HEK293 (cell line): ENCODE measurements around the gene EML1.

Source experiments
- CTCF ChIA-PET: fragments of 350-600 bp; formaldehyde crosslinking; extraction: SDS; loops from one replicate; lab custom pipeline; 2021; ENCODE audit warnings: antibody characterized with exemption; lab: Yijun Ruan, JAX
- POLR2A ChIA-PET: fragments of 300-600 bp; formaldehyde crosslinking; extraction: SDS; loops from one replicate; lab custom pipeline; 2020; ENCODE audit warnings: antibody characterized with exemption, inconsistent platforms; lab: Yijun Ruan, JAX
- H3K27ac ChIP-seq: fragments of 200-500 bp; sonication (Bioruptor generic); 2 replicates; pipeline ENCODE4 v1.5.1; 2014; ENCODE audit warnings: low read depth, low read length, control low read depth, inconsistent platforms; ENCODE audit errors: extremely low read depth
- H3K36me3 ChIP-seq, 2 experiments: fragments of 200-500 bp in 1 of 2; sonication (Bioruptor generic) in 1 of 2; 1 replicate in 1 of 2; 2 replicates in 1 of 2; pipeline ENCODE4 v1.5.1; 2014 to 2017; ENCODE audit warnings: inconsistent platforms in 2 of 2, low read length in 2 of 2; ENCODE audit not compliant: control insufficient read depth in 2 of 2, insufficient read depth in 1 of 2
- H3K4me1 ChIP-seq: fragments of 200-500 bp; sonication (Bioruptor generic); 2 replicates; pipeline ENCODE4 v1.5.1; 2014; ENCODE audit warnings: mild to moderate bottlenecking, low read length, inconsistent platforms; ENCODE audit not compliant: control insufficient read depth, insufficient read depth
- H3K4me3 ChIP-seq: 2 replicates; pipeline ENCODE4 v1.5.1; 2011; ENCODE audit warnings: low read depth, mild to moderate bottlenecking, control low read depth, low read length, moderate library complexity
- H3K9me3 ChIP-seq: fragments of 200-500 bp; sonication (Bioruptor generic); 2 replicates; pipeline ENCODE4 v1.5.1; 2014; ENCODE audit warnings: low read depth, low read length, inconsistent platforms; ENCODE audit not compliant: control insufficient read depth, insufficient read depth
- EGR2 ChIP-seq: fragments of 450-650 bp; formaldehyde crosslinking; IDR thresholded peaks from 2 replicates; pipeline ENCODE4 v1.5.1; 2016; ENCODE audit warnings: low read depth, missing biosample characterization, missing genetic modification characterization
- FEZF1 ChIP-seq: fragments of 450-650 bp; formaldehyde crosslinking; IDR thresholded peaks from 2 replicates; pipeline ENCODE4 v1.5.1; 2016; ENCODE audit warnings: missing biosample characterization, missing genetic modification characterization
- KLF1 ChIP-seq: fragments of 450-650 bp; formaldehyde crosslinking; IDR thresholded peaks from 2 replicates; pipeline ENCODE4 v1.5.1; 2016; ENCODE audit warnings: missing biosample characterization, missing genetic modification characterization
- OVOL3 ChIP-seq: fragments of 450-650 bp; formaldehyde crosslinking; IDR thresholded peaks from 2 replicates; pipeline ENCODE4 v1.5.1; 2016; ENCODE audit warnings: missing biosample characterization, missing genetic modification characterization
- ZNF132 ChIP-seq: fragments of 450-650 bp; formaldehyde crosslinking; IDR thresholded peaks from 2 replicates; pipeline ENCODE4 v1.5.1; 2017; ENCODE audit warnings: missing biosample characterization, missing genetic modification characterization, borderline replicate concordance
- ZNF146 ChIP-seq: fragments of 450-650 bp; formaldehyde crosslinking; IDR thresholded peaks from 2 replicates; pipeline ENCODE4 v1.5.1; 2016; ENCODE audit warnings: missing biosample characterization, missing genetic modification characterization
- ZNF19 ChIP-seq: fragments of 450-650 bp; formaldehyde crosslinking; IDR thresholded peaks from 2 replicates; pipeline ENCODE4; 2016; ENCODE audit warnings: missing biosample characterization, missing genetic modification characterization, low read depth
- ZNF404 ChIP-seq: fragments of 450-650 bp; formaldehyde crosslinking; IDR thresholded peaks from 2 replicates; pipeline ENCODE4 v1.5.1; 2017; ENCODE audit warnings: missing biosample characterization, missing genetic modification characterization
- ZNF623 ChIP-seq: fragments of 450-650 bp; formaldehyde crosslinking; IDR thresholded peaks from 2 replicates; pipeline ENCODE4 v1.5.1; 2016; ENCODE audit warnings: missing biosample characterization, missing genetic modification characterization
- ZNF658 ChIP-seq: fragments of 450-650 bp; formaldehyde crosslinking; IDR thresholded peaks from 2 replicates; pipeline ENCODE4; 2016; ENCODE audit warnings: missing biosample characterization, missing genetic modification characterization
- ZNF791 ChIP-seq: fragments of 450-650 bp; formaldehyde crosslinking; IDR thresholded peaks from 2 replicates; pipeline ENCODE4 v1.5.1; 2016; ENCODE audit warnings: missing biosample characterization, missing genetic modification characterization
- ZSCAN23 ChIP-seq: fragments of 450-650 bp; formaldehyde crosslinking; IDR thresholded peaks from 2 replicates; pipeline ENCODE4 v1.5.1; 2016; ENCODE audit warnings: missing biosample characterization, missing genetic modification characterization
- TF ChIP-seq, protein P1 (sequence below): fragments of 450-650 bp; formaldehyde crosslinking; IDR thresholded peaks from 2 replicates; pipeline ENCODE4 v1.5.1; 2017; ENCODE audit warnings: missing biosample characterization, missing genetic modification characterization
- TF ChIP-seq, protein P2 (sequence below): fragments of 450-650 bp; formaldehyde crosslinking; IDR thresholded peaks from 2 replicates; pipeline ENCODE4 v1.5.1; 2016; ENCODE audit warnings: missing biosample characterization, missing genetic modification characterization
- TF ChIP-seq, protein P3 (sequence below): fragments of 450-650 bp; formaldehyde crosslinking; IDR thresholded peaks from 2 replicates; pipeline ENCODE4 v1.5.1; 2016; ENCODE audit warnings: missing biosample characterization, missing genetic modification characterization
- TF ChIP-seq, protein P4 (sequence below): fragments of 450-650 bp; formaldehyde crosslinking; IDR thresholded peaks from 2 replicates; pipeline ENCODE4 v1.5.1; 2016; ENCODE audit warnings: missing biosample characterization, missing genetic modification characterization, low read depth
- TF ChIP-seq, protein P5 (sequence below): fragments of 450-650 bp; formaldehyde crosslinking; IDR thresholded peaks from 2 replicates; pipeline ENCODE4 v1.5.1; 2016; ENCODE audit warnings: missing biosample characterization, missing genetic modification characterization, borderline replicate concordance

Gene EML1

DNA sequence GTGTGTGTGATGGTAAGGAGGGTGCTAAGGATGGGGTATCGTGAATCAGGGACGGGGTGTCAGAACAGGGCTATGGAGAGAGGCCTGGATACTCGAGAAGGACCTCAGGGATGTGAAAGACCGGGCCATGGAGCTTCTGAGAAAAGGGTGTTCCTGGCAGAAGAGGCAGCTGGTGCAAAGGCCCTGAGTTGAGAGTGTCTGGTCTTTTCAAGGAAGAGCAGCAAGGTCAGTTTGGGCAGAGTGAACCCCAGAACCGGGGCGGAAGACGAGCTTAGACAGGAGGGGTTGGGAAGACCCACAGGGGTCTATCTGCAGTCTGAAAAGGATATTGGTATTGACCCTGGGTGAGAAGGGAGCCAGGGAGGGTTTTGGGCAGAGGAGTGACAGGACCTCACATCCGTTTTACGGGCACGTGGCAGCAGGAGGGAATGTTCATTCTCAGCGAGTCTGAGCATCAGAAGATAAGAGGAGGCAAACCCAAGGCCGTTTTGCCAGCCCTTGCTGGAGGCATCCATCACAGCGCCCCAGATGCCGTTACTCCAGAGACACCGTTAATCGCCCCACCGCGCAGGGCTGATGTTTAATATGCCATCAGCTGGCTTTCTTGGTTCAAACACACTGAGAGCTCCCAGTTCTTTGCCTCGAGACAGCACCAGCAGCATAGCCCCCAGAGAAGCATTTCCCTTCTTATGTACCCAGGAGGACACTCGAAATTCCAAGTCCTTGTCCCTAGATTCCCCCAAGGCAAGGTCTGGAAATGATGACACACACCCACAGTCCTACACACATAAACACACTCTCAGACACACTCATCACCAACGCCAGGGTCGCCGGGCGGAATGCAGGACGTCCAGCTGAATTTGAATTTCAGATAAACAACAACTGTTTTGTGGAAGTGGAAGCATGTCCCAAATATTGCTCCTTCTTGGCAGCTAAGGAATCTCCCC is 41.4 kb upstream of the EML1 start:
- Histone ChIP-seq H3K27ac (no peak overlapping the region), H3K36me3 (no peaks in the 10 kb centered on the region), H3K4me3 (no peak overlapping the region), H3K4me1 (peaks cover 8% of the 10 kb centered on the region), H3K9me3 (no peaks in the 10 kb centered on the region)
- ChIA-PET POLR2A (interaction anchor here (0.9 kb wide), 1 partner anchor 65 kb away, joined by 3 read pairs; no protein-coding TSS in a partner anchor), CTCF (interaction anchor here (0.7 to 1.2 kb wide), 4 partner anchors 22 to 136 kb away, joined by 3 to 4 read pairs (median 4); no protein-coding TSS in a partner anchor)
- TF ChIP-seq, protein P1, sequence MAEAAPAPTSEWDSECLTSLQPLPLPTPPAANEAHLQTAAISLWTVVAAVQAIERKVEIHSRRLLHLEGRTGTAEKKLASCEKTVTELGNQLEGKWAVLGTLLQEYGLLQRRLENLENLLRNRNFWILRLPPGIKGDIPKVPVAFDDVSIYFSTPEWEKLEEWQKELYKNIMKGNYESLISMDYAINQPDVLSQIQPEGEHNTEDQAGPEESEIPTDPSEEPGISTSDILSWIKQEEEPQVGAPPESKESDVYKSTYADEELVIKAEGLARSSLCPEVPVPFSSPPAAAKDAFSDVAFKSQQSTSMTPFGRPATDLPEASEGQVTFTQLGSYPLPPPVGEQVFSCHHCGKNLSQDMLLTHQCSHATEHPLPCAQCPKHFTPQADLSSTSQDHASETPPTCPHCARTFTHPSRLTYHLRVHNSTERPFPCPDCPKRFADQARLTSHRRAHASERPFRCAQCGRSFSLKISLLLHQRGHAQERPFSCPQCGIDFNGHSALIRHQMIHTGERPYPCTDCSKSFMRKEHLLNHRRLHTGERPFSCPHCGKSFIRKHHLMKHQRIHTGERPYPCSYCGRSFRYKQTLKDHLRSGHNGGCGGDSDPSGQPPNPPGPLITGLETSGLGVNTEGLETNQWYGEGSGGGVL (tag by site-specific recombination): no peak
- TF ChIP-seq ZSCAN23 (tag by site-specific recombination) (no peak), ZNF658 (tag by site-specific recombination) (no peak), OVOL3 (tag by site-specific recombination) (no peak), ZNF132 (tag by site-specific recombination) (no peak), ZNF791 (tag by site-specific recombination) (no peak), ZNF404 (tag by site-specific recombination) (no peak), EGR2 (tag by site-specific recombination) (no peak), ZNF146 (tag by site-specific recombination) (no peak), ZNF623 (peak; percentile 85), KLF1 (tag by site-specific recombination) (no peak), ZNF19 (tag by site-specific recombination) (no peak), FEZF1 (tag by site-specific recombination) (peak; percentile 43)
- TF ChIP-seq, protein P2, sequence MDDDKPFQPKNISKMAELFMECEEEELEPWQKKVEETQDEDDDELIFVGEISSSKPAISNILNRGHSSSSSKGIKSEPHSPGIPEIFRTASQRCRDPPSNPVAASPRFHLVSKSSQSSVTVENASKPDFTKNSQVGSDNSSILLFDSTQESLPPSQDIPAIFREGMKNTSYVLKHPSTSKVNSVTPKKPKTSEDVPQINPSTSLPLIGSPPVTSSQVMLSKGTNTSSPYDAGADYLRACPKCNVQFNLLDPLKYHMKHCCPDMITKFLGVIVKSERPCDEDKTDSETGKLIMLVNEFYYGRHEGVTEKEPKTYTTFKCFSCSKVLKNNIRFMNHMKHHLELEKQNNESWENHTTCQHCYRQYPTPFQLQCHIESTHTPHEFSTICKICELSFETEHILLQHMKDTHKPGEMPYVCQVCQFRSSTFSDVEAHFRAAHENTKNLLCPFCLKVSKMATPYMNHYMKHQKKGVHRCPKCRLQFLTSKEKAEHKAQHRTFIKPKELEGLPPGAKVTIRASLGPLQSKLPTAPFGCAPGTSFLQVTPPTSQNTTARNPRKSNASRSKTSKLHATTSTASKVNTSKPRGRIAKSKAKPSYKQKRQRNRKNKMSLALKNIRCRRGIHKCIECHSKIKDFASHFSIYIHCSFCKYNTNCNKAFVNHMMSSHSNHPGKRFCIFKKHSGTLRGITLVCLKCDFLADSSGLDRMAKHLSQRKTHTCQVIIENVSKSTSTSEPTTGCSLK: no peak
- TF ChIP-seq, protein P3, sequence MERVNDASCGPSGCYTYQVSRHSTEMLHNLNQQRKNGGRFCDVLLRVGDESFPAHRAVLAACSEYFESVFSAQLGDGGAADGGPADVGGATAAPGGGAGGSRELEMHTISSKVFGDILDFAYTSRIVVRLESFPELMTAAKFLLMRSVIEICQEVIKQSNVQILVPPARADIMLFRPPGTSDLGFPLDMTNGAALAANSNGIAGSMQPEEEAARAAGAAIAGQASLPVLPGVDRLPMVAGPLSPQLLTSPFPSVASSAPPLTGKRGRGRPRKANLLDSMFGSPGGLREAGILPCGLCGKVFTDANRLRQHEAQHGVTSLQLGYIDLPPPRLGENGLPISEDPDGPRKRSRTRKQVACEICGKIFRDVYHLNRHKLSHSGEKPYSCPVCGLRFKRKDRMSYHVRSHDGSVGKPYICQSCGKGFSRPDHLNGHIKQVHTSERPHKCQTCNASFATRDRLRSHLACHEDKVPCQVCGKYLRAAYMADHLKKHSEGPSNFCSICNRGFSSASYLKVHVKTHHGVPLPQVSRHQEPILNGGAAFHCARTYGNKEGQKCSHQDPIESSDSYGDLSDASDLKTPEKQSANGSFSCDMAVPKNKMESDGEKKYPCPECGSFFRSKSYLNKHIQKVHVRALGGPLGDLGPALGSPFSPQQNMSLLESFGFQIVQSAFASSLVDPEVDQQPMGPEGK (tag by site-specific recombination): 0 out of 2 replicates have a peak, but pooled peaks have one; percentile 15
- TF ChIP-seq, protein P4, sequence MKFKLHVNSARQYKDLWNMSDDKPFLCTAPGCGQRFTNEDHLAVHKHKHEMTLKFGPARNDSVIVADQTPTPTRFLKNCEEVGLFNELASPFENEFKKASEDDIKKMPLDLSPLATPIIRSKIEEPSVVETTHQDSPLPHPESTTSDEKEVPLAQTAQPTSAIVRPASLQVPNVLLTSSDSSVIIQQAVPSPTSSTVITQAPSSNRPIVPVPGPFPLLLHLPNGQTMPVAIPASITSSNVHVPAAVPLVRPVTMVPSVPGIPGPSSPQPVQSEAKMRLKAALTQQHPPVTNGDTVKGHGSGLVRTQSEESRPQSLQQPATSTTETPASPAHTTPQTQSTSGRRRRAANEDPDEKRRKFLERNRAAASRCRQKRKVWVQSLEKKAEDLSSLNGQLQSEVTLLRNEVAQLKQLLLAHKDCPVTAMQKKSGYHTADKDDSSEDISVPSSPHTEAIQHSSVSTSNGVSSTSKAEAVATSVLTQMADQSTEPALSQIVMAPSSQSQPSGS (tag by site-specific recombination): no peak
- TF ChIP-seq, protein P5, sequence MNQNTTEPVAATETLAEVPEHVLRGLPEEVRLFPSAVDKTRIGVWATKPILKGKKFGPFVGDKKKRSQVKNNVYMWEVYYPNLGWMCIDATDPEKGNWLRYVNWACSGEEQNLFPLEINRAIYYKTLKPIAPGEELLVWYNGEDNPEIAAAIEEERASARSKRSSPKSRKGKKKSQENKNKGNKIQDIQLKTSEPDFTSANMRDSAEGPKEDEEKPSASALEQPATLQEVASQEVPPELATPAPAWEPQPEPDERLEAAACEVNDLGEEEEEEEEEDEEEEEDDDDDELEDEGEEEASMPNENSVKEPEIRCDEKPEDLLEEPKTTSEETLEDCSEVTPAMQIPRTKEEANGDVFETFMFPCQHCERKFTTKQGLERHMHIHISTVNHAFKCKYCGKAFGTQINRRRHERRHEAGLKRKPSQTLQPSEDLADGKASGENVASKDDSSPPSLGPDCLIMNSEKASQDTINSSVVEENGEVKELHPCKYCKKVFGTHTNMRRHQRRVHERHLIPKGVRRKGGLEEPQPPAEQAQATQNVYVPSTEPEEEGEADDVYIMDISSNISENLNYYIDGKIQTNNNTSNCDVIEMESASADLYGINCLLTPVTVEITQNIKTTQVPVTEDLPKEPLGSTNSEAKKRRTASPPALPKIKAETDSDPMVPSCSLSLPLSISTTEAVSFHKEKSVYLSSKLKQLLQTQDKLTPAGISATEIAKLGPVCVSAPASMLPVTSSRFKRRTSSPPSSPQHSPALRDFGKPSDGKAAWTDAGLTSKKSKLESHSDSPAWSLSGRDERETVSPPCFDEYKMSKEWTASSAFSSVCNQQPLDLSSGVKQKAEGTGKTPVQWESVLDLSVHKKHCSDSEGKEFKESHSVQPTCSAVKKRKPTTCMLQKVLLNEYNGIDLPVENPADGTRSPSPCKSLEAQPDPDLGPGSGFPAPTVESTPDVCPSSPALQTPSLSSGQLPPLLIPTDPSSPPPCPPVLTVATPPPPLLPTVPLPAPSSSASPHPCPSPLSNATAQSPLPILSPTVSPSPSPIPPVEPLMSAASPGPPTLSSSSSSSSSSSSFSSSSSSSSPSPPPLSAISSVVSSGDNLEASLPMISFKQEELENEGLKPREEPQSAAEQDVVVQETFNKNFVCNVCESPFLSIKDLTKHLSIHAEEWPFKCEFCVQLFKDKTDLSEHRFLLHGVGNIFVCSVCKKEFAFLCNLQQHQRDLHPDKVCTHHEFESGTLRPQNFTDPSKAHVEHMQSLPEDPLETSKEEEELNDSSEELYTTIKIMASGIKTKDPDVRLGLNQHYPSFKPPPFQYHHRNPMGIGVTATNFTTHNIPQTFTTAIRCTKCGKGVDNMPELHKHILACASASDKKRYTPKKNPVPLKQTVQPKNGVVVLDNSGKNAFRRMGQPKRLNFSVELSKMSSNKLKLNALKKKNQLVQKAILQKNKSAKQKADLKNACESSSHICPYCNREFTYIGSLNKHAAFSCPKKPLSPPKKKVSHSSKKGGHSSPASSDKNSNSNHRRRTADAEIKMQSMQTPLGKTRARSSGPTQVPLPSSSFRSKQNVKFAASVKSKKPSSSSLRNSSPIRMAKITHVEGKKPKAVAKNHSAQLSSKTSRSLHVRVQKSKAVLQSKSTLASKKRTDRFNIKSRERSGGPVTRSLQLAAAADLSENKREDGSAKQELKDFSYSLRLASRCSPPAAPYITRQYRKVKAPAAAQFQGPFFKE (tag by site-specific recombination): no peak
